HepG2 (cell line): ENCODE results near the gene MINDY2. TPM values are rescaled to one million over a fixed set of nuclear protein-coding genes. Genes with fewer than 3 reads are reported as not detected.

Experiments used
- ATAC-seq: fragments of 200-7000 bp; cut with Tn5 transposase; 3 replicates; pipeline ENCODE4 v1.9.1; 2020; ENCODE audit warnings: mild to moderate bottlenecking, moderate library complexity
- BruUV-seq: library from RNA; stranded (reverse); fragments of 400-500 nt; replicated peaks from 2 replicates; lab custom pipeline; 2021; lab: Mats Ljungman, UMichigan
- CTCF ChIA-PET: fragments of 300-600 bp; formaldehyde crosslinking; extraction: SDS; loops from one replicate; lab custom pipeline; 2021; ENCODE audit warnings: low total read pairs, inconsistent platforms, low intra/inter-chr PET ratio; lab: Yijun Ruan, JAX
- POLR2A ChIA-PET: fragments of 350-600 bp; sonication (Branson Sonifier 250); formaldehyde crosslinking; loops from one replicate; lab custom pipeline; 2020; ENCODE audit warnings: antibody characterized with exemption, inconsistent platforms; lab: Yijun Ruan, JAX
- DNase-seq: peaks from one replicate; pipeline ENCODE4 v3.0.0-alpha.2; 2015; ENCODE audit warnings: low spot score
- FAIRE-seq: peaks from 3 replicates; lab custom pipeline; 2011; peaks lifted over from hg19 to GRCh38; lab: Jason Lieb, UNC
- H2AFZ ChIP-seq: one replicate; pipeline ENCODE4 v1.6.1; 2011; ENCODE audit warnings: low read length, inconsistent platforms
- H3K27ac ChIP-seq: fragments of 300-600 bp; 3 replicates; pipeline ENCODE4 v1.8.0; 2011; ENCODE audit warnings: mixed run types, mild to moderate bottlenecking, mixed read lengths, low read length, inconsistent platforms; ENCODE audit not compliant: insufficient read depth; ENCODE audit errors: extremely low read length
- H3K27me3 ChIP-seq, 2 experiments: fragments of 200-600 bp in 1 of 2; 2 replicates in 1 of 2; 3 replicates in 1 of 2; pipeline versions ENCODE4 v1.6.0 to v1.8.0; 2011; ENCODE audit warnings: low read length in 2 of 2, mild to moderate bottlenecking in 2 of 2, moderate library complexity in 2 of 2, inconsistent platforms in 1 of 2; ENCODE audit not compliant: insufficient read depth in 2 of 2, control insufficient read depth in 1 of 2
- H3K36me3 ChIP-seq, 2 experiments: fragments of 200-600 bp in 1 of 2; replicated peaks in 1 of 2; 2 replicates in 1 of 2; 3 replicates in 1 of 2; pipeline versions ENCODE4 v1.5.1 to v1.8.0; 2011; ENCODE audit warnings: low read length in 2 of 2, inconsistent platforms in 1 of 2; ENCODE audit not compliant: insufficient read depth in 2 of 2, control insufficient read depth in 1 of 2
- H3K4me1 ChIP-seq: 2 replicates; pipeline ENCODE4 v1.5.1; 2012; ENCODE audit warnings: low read length, inconsistent platforms; ENCODE audit not compliant: insufficient read depth
- H3K4me2 ChIP-seq: 2 replicates; pipeline ENCODE4 v1.6.0; 2011; ENCODE audit warnings: low read depth, low read length, inconsistent platforms
- H3K4me3 ChIP-seq, 3 experiments: fragments of 200-600 bp in 1 of 3; sonication (generic), shearing (Covaris generic) in 1 of 3; replicated peaks in 1 of 3; 2 replicates each; pipeline ENCODE4 v1.5.1; 2011 to 2016; ENCODE audit warnings: low read length in 3 of 3, inconsistent platforms in 2 of 3, low read depth in 2 of 3, mild to moderate bottlenecking in 2 of 3, control low read depth in 1 of 3, mixed read lengths in 1 of 3; ENCODE audit not compliant: insufficient read depth in 1 of 3
- H3K79me2 ChIP-seq: one replicate; pipeline ENCODE4 v1.6.1; 2011; ENCODE audit warnings: low read length, inconsistent platforms; ENCODE audit not compliant: insufficient read depth
- H3K9ac ChIP-seq: 2 replicates; pipeline ENCODE4 v1.6.0; 2011; ENCODE audit warnings: mild to moderate bottlenecking, low read depth, low read length, inconsistent platforms; ENCODE audit not compliant: insufficient read depth
- H3K9me3 ChIP-seq: 2 replicates; pipeline ENCODE4 v1.5.1; 2012; ENCODE audit warnings: mild to moderate bottlenecking, low read length
- H4K20me1 ChIP-seq: 2 replicates; pipeline ENCODE4 v1.6.0; 2011; ENCODE audit warnings: inconsistent platforms, mild to moderate bottlenecking, low read length, moderate library complexity; ENCODE audit not compliant: insufficient read depth
- ADNP ChIP-seq: sonication (generic); formaldehyde crosslinking; IDR thresholded peaks from 2 replicates; pipeline ENCODE4 v1.4.0; 2020; ENCODE audit warnings: missing genetic modification reagents
- GATAD2A ChIP-seq: IDR thresholded peaks from 2 replicates; pipeline ENCODE4 v1.6.1; 2016
- SRSF4 ChIP-seq: fragments of 200-400 bp; formaldehyde crosslinking; IDR thresholded peaks from one replicate; pipeline ENCODE4 v1.6.1; 2018; ENCODE audit warnings: mild to moderate bottlenecking, low read depth, low read length, moderate library complexity; ENCODE audit not compliant: poor library complexity, severe bottlenecking
- TAF1 ChIP-seq: sonication (generic); formaldehyde crosslinking; IDR thresholded peaks from 2 replicates; pipeline ENCODE4 v1.4.0; 2020; ENCODE audit warnings: missing genetic modification reagents
- WGBS: methylation state at CpG from one replicate; pipeline ENCODE4 v1.1.6; 2017; ENCODE audit warnings: low lambda C conversion rate; 5-methylcytosine and 5-hydroxymethylcytosine counted together
- in situ Hi-C: cut with HindIII; loops from 2 replicates; pipeline ENCODE4 v1.10.0; 2017; ENCODE audit warnings: low pct_unique_long_range_greater_than_20kb; ENCODE audit not compliant: extremely low pct_ligation_motif_present
- intact Hi-C: fragments of 100-400 bp; cut with micrococcal nuclease; formaldehyde crosslinking; loops from one replicate; pipeline ENCODE4 v1.10.0; 2022; ENCODE audit not compliant: unreplicated experiment
- polyA plus RNA-seq, 8 experiments: library from polyadenylated mRNA; depleted of rRNA in 3 of 8; stranded (reverse) in 7 of 8; unstranded in 1 of 8; fragments of >200 nt; fragmentation: Illumina TruSeq in 4 of 8; extraction: Trizol in 4 of 8; gene quantifications; 2 replicates each; pipeline versions ENCODE4 v1.2.1 to v1.2.3, GENCODE V29; 2011 to 2016; ENCODE audit warnings: low read depth in 4 of 8, missing spikeins in 1 of 8, mixed read lengths in 1 of 8; ENCODE audit not compliant: insufficient read depth in 1 of 8
- total RNA-seq, 5 experiments: library from RNA; depleted of rRNA; stranded (reverse); fragments of >200 nt; fragmentation: Illumina TruSeq; extraction: Trizol; gene quantifications; 2 replicates each; pipeline ENCODE4 v1.2.3, GENCODE V29; 2016; ENCODE audit warnings: low read depth in 1 of 5
- TF ChIP-seq, protein P1 (sequence below), 2 experiments: fragments of 450-650 bp in 1 of 2; sonication (generic) in 1 of 2; formaldehyde crosslinking; IDR thresholded peaks; 2 replicates each; pipeline versions ENCODE4 v1.5.0 to v1.8.0; 2020 to 2022; ENCODE audit warnings: mild to moderate bottlenecking in 1 of 2, missing genetic modification reagents in 1 of 2
- TF ChIP-seq, protein P2 (sequence below): sonication (generic); formaldehyde crosslinking; IDR thresholded peaks from 2 replicates; pipeline ENCODE4 v1.5.1; 2020; ENCODE audit warnings: mild to moderate bottlenecking, missing genetic modification reagents

The MINDY2 gene
- total and polyA plus RNA-seq, 2 of the 13 experiments (the other 11 are each of a cell fraction or from before 2014, with no cell fraction given) = 7.2 to 12.6 TPM

DNA sequence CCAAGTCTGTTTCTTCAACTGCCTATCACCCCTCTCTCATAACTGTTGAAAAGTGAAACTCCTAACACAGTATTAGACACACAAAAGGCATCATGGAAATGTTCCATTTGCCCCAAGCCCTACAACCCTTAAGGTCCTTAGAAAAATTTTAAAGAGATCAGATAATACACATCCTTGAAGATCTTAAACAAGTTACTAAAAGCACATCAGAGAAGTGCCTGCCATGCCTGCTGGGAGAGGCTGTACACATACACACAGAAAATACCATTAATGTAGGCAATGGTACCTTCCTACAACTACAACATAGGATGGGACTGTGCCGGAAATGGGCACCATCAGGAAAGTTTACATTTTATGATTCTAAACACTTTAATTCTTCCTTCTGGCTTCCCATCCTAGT is 24.9 kb upstream of the MINDY2 start:
- in situ Hi-C loops = no loop called here
- no peaks in the 10 kb centered on the region for H3K36me3 ChIP-seq
- DNase-seq (no peak), ATAC-seq (no peak)
- CTCF ChIA-PET = no interaction called here
- intact Hi-C loops = loop anchor here (5.0 to 10.0 kb wide), 2 partner anchors 71 to 314 kb away; partner anchors contain the start of gene LIPC
- no TSS peak for BruUV-seq
- TF ChIP-seq, protein P1, sequence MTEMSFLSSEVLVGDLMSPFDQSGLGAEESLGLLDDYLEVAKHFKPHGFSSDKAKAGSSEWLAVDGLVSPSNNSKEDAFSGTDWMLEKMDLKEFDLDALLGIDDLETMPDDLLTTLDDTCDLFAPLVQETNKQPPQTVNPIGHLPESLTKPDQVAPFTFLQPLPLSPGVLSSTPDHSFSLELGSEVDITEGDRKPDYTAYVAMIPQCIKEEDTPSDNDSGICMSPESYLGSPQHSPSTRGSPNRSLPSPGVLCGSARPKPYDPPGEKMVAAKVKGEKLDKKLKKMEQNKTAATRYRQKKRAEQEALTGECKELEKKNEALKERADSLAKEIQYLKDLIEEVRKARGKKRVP (CRISPR knock-in tag; IDR thresholded peaks at IDR 0.05) = no peak
- no peak for TF ChIP-seq TAF1 (CRISPR knock-in tag)
- TF ChIP-seq, protein P2, sequence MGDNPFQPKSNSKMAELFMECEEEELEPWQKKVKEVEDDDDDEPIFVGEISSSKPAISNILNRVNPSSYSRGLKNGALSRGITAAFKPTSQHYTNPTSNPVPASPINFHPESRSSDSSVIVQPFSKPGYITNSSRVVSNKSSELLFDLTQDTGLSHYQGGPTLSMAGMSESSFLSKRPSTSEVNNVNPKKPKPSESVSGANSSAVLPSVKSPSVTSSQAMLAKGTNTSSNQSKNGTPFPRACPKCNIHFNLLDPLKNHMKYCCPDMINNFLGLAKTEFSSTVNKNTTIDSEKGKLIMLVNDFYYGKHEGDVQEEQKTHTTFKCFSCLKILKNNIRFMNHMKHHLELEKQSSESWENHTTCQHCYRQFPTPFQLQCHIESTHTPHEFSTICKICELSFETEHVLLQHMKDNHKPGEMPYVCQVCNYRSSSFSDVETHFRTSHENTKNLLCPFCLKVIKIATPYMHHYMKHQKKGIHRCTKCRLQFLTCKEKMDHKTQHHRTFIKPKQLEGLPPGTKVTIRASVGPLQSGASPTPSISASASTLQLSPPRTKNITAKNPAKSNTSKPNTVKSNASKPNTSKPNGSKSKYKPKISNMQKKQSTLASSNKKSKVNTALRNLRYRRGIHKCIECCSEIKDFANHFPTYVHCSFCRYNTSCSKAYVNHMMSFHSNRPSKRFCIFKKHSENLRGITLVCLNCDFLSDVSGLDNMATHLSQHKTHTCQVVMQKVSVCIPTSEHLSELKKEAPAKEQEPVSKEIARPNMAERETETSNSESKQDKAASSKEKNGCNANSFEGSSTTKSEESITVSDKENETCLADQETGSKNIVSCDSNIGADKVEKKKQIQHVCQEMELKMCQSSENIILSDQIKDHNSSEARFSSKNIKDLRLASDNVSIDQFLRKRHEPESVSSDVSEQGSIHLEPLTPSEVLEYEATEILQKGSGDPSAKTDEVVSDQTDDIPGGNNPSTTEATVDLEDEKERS (CRISPR knock-in tag) = no peak
- 0 out of 2 replicates have a peak, but pooled peaks have one; percentile 13 for TF ChIP-seq GATAD2A (CRISPR knock-in tag)
- no peak for TF ChIP-seq SRSF4
- TF ChIP-seq ADNP (CRISPR knock-in tag) = no peak
- TF ChIP-seq, all 625 proteins: peak for 1
- Histone ChIP-seq H3K4me2 (peak overlapping the region; percentile 80), H3K79me2 (peaks cover 82% of the 10 kb centered on the region), H2AFZ (no peak overlapping the region), H3K27me3 (no peaks in the 10 kb centered on the region; a peak in 1 of 5 replicates), H3K9me3 (no peaks in the 10 kb centered on the region), H3K4me1 (peaks cover 64% of the 10 kb centered on the region), H3K9ac (peak overlapping the region; percentile 41; the same call in 1 of the 2 replicates), H3K27ac (no peak overlapping the region), H3K4me3 (peak overlapping the region in 2 of 3 experiments; percentile 95 to 99; a peak in 2 of 6 replicates), H4K20me1 (peaks cover 31% of the 10 kb centered on the region)
- POLR2A ChIA-PET = interaction anchor here (0.6 to 1.2 kb wide), 2 partner anchors 25 kb away, joined by 3 to 8 read pairs; partner anchors contain the start of gene MINDY2
- 80% methylated on average over 1 of the region's 1 CpG for WGBS
- FAIRE-seq = peak; percentile 8
